ENCODE data around the gene SLC35E2B.
A peak's percentile ranks its signal among the peaks of the same experiment; 100 is the strongest.
"Not testable (repeated sequence)": the region's sequence is repeated elsewhere in the genome, so short reads cannot be mapped to it uniquely, and the experiment has no call there.

The SLC35E2B gene

GRCh38 chr1:1699061-1699460 is 6.5 kb upstream of the SLC35E2B start:
- not testable (repeated sequence) for H4K20me1 ChIP-seq; H3K9me3 ChIP-seq (replicated peaks in 1 of 11); H3K36me3 ChIP-seq; H3K4me1 ChIP-seq; H3K27me3 ChIP-seq; H3K4me3 ChIP-seq; H3K27ac ChIP-seq; H3K4me2 ChIP-seq; H3K9ac ChIP-seq

- not testable (repeated sequence) for H3K27ac ChIP-seq; H3K9me3 ChIP-seq (replicated peaks in 1 of 11); H3K4me3 ChIP-seq; H3K4me2 ChIP-seq; H3K36me3 ChIP-seq; H4K20me1 ChIP-seq; H3K9ac ChIP-seq; H3K27me3 ChIP-seq
- peaks cover 11 to 12% (median 11%) of the 10 kb centered on the region in 10 experiments for H3K4me1 ChIP-seq
Observed at GRCh38 chr1:1697358-1698183, 5.0 kb upstream of the SLC35E2B start.

GRCh38 chr1:1696431-1697357 is 4.1 kb upstream of the SLC35E2B start:
- H3K36me3 ChIP-seq; H3K9ac ChIP-seq; H3K4me3 ChIP-seq; H3K4me2 ChIP-seq; H3K27ac ChIP-seq; H3K27me3 ChIP-seq; H4K20me1 ChIP-seq; H3K9me3 ChIP-seq (replicated peaks in 1 of 11): not testable (repeated sequence)
- peaks cover 11 to 12% (median 11%) of the 10 kb centered on the region in 10 experiments for H3K4me1 ChIP-seq

GRCh38 chr1:1692324-1692713 is 276 bp downstream of the SLC35E2B start:
- Histone ChIP-seq H3K9ac (peak overlapping the region; percentile 81 to 95 (median 88)), H3K4me2 (peak overlapping the region in 6 of 11 experiments; percentile 9 to 28 (median 18); a peak in 6 of 22 replicates), H3K4me1 (peaks cover 11 to 29% (median 18%) of the 10 kb centered on the region in 10 experiments), H3K36me3 (peaks cover 0 to 20% (median 10%) of the 10 kb centered on the region in 11 experiments; a peak in 8 of 22 replicates), H3K27ac (peak overlapping the region; percentile 91 to 96 (median 94)), H3K4me3 (peak overlapping the region; percentile 57 to 73 (median 66))
- not testable (repeated sequence) for H3K27me3 ChIP-seq; H4K20me1 ChIP-seq; H3K9me3 ChIP-seq (replicated peaks in 1 of 11)

- H3K9ac ChIP-seq = peak overlapping the region in 4 of 11 experiments; percentile 46 to 60 (median 55); a peak in 5 of 22 replicates
- not testable (repeated sequence) for H3K27me3 ChIP-seq; H3K27ac ChIP-seq; H3K9me3 ChIP-seq (replicated peaks in 1 of 11)
- H3K4me1 ChIP-seq = peaks cover 11 to 37% (median 18%) of the 10 kb centered on the region in 10 experiments
- H3K4me2 ChIP-seq = peak overlapping the region in 8 of 11 experiments; percentile 43 to 55 (median 50); a peak in 11 of 22 replicates
- peak overlapping the region; percentile 36 to 60 (median 47); a peak in 14 of 20 replicates for H3K4me3 ChIP-seq
- peaks cover 0 to 22% (median 10%) of the 10 kb centered on the region in 11 experiments; a peak in 8 of 22 replicates for H3K36me3 ChIP-seq
- peaks cover 7 to 18% (median 17%) of the 10 kb centered on the region in 11 experiments; a peak in 17 of 22 replicates for H4K20me1 ChIP-seq
Observed at GRCh38 chr1:1691443-1691842, 1.2 kb downstream of the SLC35E2B start.

GRCh38 chr1:1689526-1689925 is 3.1 kb downstream of the SLC35E2B start:
- peaks cover 14 to 48% (median 21%) of the 10 kb centered on the region in 10 experiments for H3K4me1 ChIP-seq
- not testable (repeated sequence) for H3K4me3 ChIP-seq; H3K27me3 ChIP-seq; H3K27ac ChIP-seq; H3K9me3 ChIP-seq (replicated peaks in 1 of 11); H3K9ac ChIP-seq
- peaks cover 0 to 28% (median 17%) of the 10 kb centered on the region in 11 experiments; a peak in 12 of 22 replicates for H3K36me3 ChIP-seq
- peak overlapping the region in 1 of 11 experiments; percentile 11; a peak in 2 of 22 replicates for H3K4me2 ChIP-seq
- H4K20me1 ChIP-seq = peaks cover 18 to 37% (median 34%) of the 10 kb centered on the region in 11 experiments; a peak in 19 of 22 replicates

- H3K36me3 ChIP-seq = peaks cover 8 to 44% (median 30%) of the 10 kb centered on the region in 11 experiments; a peak in 21 of 22 replicates
- peaks cover 34 to 54% (median 50%) of the 10 kb centered on the region in 11 experiments; a peak in 21 of 22 replicates for H4K20me1 ChIP-seq
- 0 out of 22 replicates have a peak overlapping the region, but pooled peaks of 1 of the 11 experiments have one; percentile 35 for H3K9ac ChIP-seq
Observed at GRCh38 chr1:1687846-1688245, 4.7 kb downstream of the SLC35E2B start.

GRCh38 chr1:1684031-1684681 is 8.4 kb downstream of the SLC35E2B start:
- peaks cover 8 to 54% (median 34%) of the 10 kb centered on the region in 10 experiments; a peak in 19 of 20 replicates for H3K4me1 ChIP-seq
- no peak overlapping the region for H3K27ac ChIP-seq
- no peak overlapping the region for H3K4me3 ChIP-seq
- H3K9ac ChIP-seq = peak overlapping the region in 3 of 11 experiments; percentile 8 to 29 (median 18); a peak in 2 of 22 replicates
- no peak overlapping the region for H3K4me2 ChIP-seq
- H3K9me3 ChIP-seq (replicated peaks in 1 of 11) = no peaks in the 10 kb centered on the region
- H3K27me3 ChIP-seq = no peaks in the 10 kb centered on the region
- H3K36me3 ChIP-seq = peaks cover 15 to 47% (median 36%) of the 10 kb centered on the region in 11 experiments; a peak in 21 of 22 replicates
- no peak for TF ChIP-seq Cebpa-rat (IDR thresholded peaks at IDR 0.05)
- H4K20me1 ChIP-seq = peaks cover 69 to 90% (median 87%) of the 10 kb centered on the region in 11 experiments

More at GRCh38 chr1:1687846-1688245, 4.7 kb downstream of the SLC35E2B start:
- no peak for TF ChIP-seq Cebpa-rat (IDR thresholded peaks at IDR 0.05)
- H3K4me2 ChIP-seq = no peak overlapping the region
- H3K9me3 ChIP-seq (replicated peaks in 1 of 11) = no peaks in the 10 kb centered on the region
- no peak overlapping the region for H3K27ac ChIP-seq
- no peaks in the 10 kb centered on the region for H3K27me3 ChIP-seq
- peaks cover 5 to 39% (median 19%) of the 10 kb centered on the region in 10 experiments; a peak in 15 of 20 replicates for H3K4me1 ChIP-seq
- H3K4me3 ChIP-seq = no peak overlapping the region
